GM12875 (cell line): ENCODE results near the gene DNAH8.

Experiments
- H3K4me3 ChIP-seq: one replicate; pipeline ENCODE4 v1.5.1; 2011; ENCODE audit warnings: low read depth, low read length, control low read depth
- CTCF ChIP-seq: IDR thresholded peaks from 2 replicates; pipeline ENCODE4 v1.5.1; 2011; ENCODE audit warnings: low read depth, mild to moderate bottlenecking, control low read depth, inconsistent platforms, low read length, moderate library complexity, borderline replicate concordance; ENCODE audit not compliant: insufficient read depth

The DNAH8 gene

GRCh38 chr6:39053016-39053624, 338.0 kb downstream of the DNAH8 start:
- no peak overlapping the region for H3K4me3 ChIP-seq
- no peak for TF ChIP-seq CTCF

GRCh38 chr6:39053854-39054576, 338.9 kb downstream of the DNAH8 start:
- no peak overlapping the region for H3K4me3 ChIP-seq
- TF ChIP-seq CTCF, result no peak

GRCh38 chr6:39054577-39055142, 339.5 kb downstream of the DNAH8 start:
- no peak overlapping the region for H3K4me3 ChIP-seq

GRCh38 chr6:39055661-39056060, 340.6 kb downstream of the DNAH8 start:
- H3K4me3 ChIP-seq, result no peak overlapping the region
- no peak for TF ChIP-seq CTCF

More at GRCh38 chr6:39054577-39055142, 339.5 kb downstream of the DNAH8 start:
- no peak for TF ChIP-seq CTCF

- no peak overlapping the region for H3K4me3 ChIP-seq
- no peak for TF ChIP-seq CTCF
Observed at GRCh38 chr6:39056191-39056590, 341.1 kb downstream of the DNAH8 start.

GRCh38 chr6:39056681-39057080, 341.6 kb downstream of the DNAH8 start:
- no peak for TF ChIP-seq CTCF
- no peak overlapping the region for H3K4me3 ChIP-seq
